ENCODE data around the gene CYP27B1. TPM values are rescaled to one million over a fixed set of nuclear protein-coding genes. Genes with fewer than 3 reads are reported as not detected.

Gene CYP27B1
- polyA plus RNA-seq, 1 donor, result 0.86 TPM

GRCh38 chr12:57735952-57736740 lies 30.7 kb downstream of the CYP27B1 start:
- no peak for DNase-seq (ENCODE audit: low read depth)

GRCh38 chr12:57735198-57735855 lies 31.6 kb downstream of the CYP27B1 start:
- no peak for DNase-seq (ENCODE audit: low read depth)

- DNase-seq (ENCODE audit: low read depth), result no peak
Measured at GRCh38 chr12:57734591-57734990, 32.3 kb downstream of the CYP27B1 start.

GRCh38 chr12:57733928-57734327 lies 33.0 kb downstream of the CYP27B1 start:
- DNase-seq (ENCODE audit: low read depth), result no peak

GRCh38 chr12:57732726-57733593 lies 33.9 kb downstream of the CYP27B1 start:
- no peak for DNase-seq (ENCODE audit: low read depth)

- no peak for DNase-seq (ENCODE audit: low read depth)
Measured at GRCh38 chr12:57732270-57732669, 34.6 kb downstream of the CYP27B1 start.

GRCh38 chr12:57731411-57732080 lies 35.3 kb downstream of the CYP27B1 start:
- DNase-seq (ENCODE audit: low read depth), result no peak

GRCh38 chr12:57730336-57731067 lies 36.4 kb downstream of the CYP27B1 start:
- DNase-seq (ENCODE audit: low read depth), result no peak

- DNase-seq (ENCODE audit: low read depth), result no peak
Measured at GRCh38 chr12:57729321-57729844, 37.5 kb downstream of the CYP27B1 start.

GRCh38 chr12:57727758-57728395 lies 39.0 kb downstream of the CYP27B1 start:
- DNase-seq (ENCODE audit: low read depth), result no peak

- DNase-seq (ENCODE audit: low read depth), result no peak
Measured at GRCh38 chr12:57726884-57727757, 39.8 kb downstream of the CYP27B1 start.

- DNase-seq (ENCODE audit: low read depth), result no peak
Measured at GRCh38 chr12:57726151-57726883, 40.6 kb downstream of the CYP27B1 start.

GRCh38 chr12:57725851-57726150 lies 41.1 kb downstream of the CYP27B1 start:
- no peak for DNase-seq (ENCODE audit: low read depth)

GRCh38 chr12:57724936-57725740 lies 41.7 kb downstream of the CYP27B1 start:
- no peak for DNase-seq (ENCODE audit: low read depth)

GRCh38 chr12:57724003-57724935 lies 42.6 kb downstream of the CYP27B1 start:
- no peak for DNase-seq (ENCODE audit: low read depth)

- no peak for DNase-seq (ENCODE audit: low read depth)
Measured at GRCh38 chr12:57723630-57723962, 43.3 kb downstream of the CYP27B1 start.
